RKO (cell line): Measurements from ENCODE around the gene CYGB.
A peak's percentile ranks its signal among the peaks of the same experiment; 100 is the strongest.

ENCODE experiments used
- DNase-seq: peaks from one replicate; pipeline ENCODE4 v3.0.0-alpha.2; 2016; ENCODE audit warnings: low spot score

The CYGB gene

GRCh38 chr17:76550712-76551615 lies 13.5 kb upstream of the CYGB start:
- no peak for DNase-seq

- no peak for DNase-seq
Observed at GRCh38 chr17:76549539-76549938, 12.0 kb upstream of the CYGB start.

- no peak for DNase-seq
Observed at GRCh38 chr17:76549215-76549518, 11.7 kb upstream of the CYGB start.

GRCh38 chr17:76548378-76549214 lies 11.1 kb upstream of the CYGB start:
- DNase-seq = no peak

- no peak for DNase-seq
Observed at GRCh38 chr17:76547642-76548202, 10.2 kb upstream of the CYGB start.

GRCh38 chr17:76547183-76547641 lies 9.7 kb upstream of the CYGB start:
- DNase-seq = peak; percentile 59

GRCh38 chr17:76546556-76547182 lies 9.2 kb upstream of the CYGB start:
- no peak for DNase-seq

- DNase-seq = no peak
Observed at GRCh38 chr17:76545918-76546555, 8.5 kb upstream of the CYGB start.

GRCh38 chr17:76544546-76545365 lies 7.2 kb upstream of the CYGB start:
- DNase-seq = no peak

- no peak for DNase-seq
Observed at GRCh38 chr17:76543826-76544545, 6.5 kb upstream of the CYGB start.

GRCh38 chr17:76543482-76543825 lies 5.9 kb upstream of the CYGB start:
- no peak for DNase-seq

GRCh38 chr17:76542984-76543383 lies 5.5 kb upstream of the CYGB start:
- no peak for DNase-seq

GRCh38 chr17:76542566-76542971 lies 5.1 kb upstream of the CYGB start:
- no peak for DNase-seq

GRCh38 chr17:76541739-76542454 lies 4.4 kb upstream of the CYGB start:
- DNase-seq = no peak

GRCh38 chr17:76540381-76541300 lies 3.1 kb upstream of the CYGB start:
- peak; percentile 97 for DNase-seq

GRCh38 chr17:76539631-76540271 lies 2.2 kb upstream of the CYGB start, which contains the start of gene PRCD:
Gene PRCD (plus strand): TSS chr17:76540044. CDS start chr17:76540142, 98 bp downstream.
- DNase-seq = no peak

GRCh38 chr17:76538941-76539570 lies 1.5 kb upstream of the CYGB start:
- no peak for DNase-seq
